Activated naive CD8-positive, alpha-beta T cell (primary cell): ENCODE results near the gene PIEZO1.

Experiments used
- H3K27ac Mint-ChIP-seq: one replicate; pipeline ENCODE4 v1.8.0; 2021; ENCODE audit warnings: mixed read lengths
- H3K27me3 Mint-ChIP-seq: one replicate; pipeline ENCODE4 v1.8.0; 2021; ENCODE audit warnings: mixed read lengths
- H3K36me3 Mint-ChIP-seq: one replicate; pipeline ENCODE4 v1.8.0; 2021; ENCODE audit warnings: mixed read lengths
- H3K4me1 Mint-ChIP-seq: one replicate; pipeline ENCODE4 v1.8.0; 2021; ENCODE audit warnings: low read depth, mixed read lengths
- H3K4me3 Mint-ChIP-seq: one replicate; pipeline ENCODE4 v1.8.0; 2021; ENCODE audit warnings: mild to moderate bottlenecking, mixed read lengths
- H3K9me3 Mint-ChIP-seq: one replicate; pipeline ENCODE4 v1.8.0; 2021; ENCODE audit warnings: low read depth, mixed read lengths

PIEZO1 gene

GRCh38 chr16:88752386-88753002 lies 32.5 kb downstream of the PIEZO1 start:
- Mint-ChIP-seq H3K27ac (no peak overlapping the region), H3K4me3 (no peak overlapping the region), H3K27me3 (no peaks in the 10 kb centered on the region), H3K36me3 (no peaks in the 10 kb centered on the region), H3K4me1 (peaks cover 2% of the 10 kb centered on the region), H3K9me3 (no peaks in the 10 kb centered on the region)

GRCh38 chr16:88750854-88751253 lies 34.2 kb downstream of the PIEZO1 start:
- no peak overlapping the region for H3K27ac Mint-ChIP-seq
- H3K36me3 Mint-ChIP-seq: no peaks in the 10 kb centered on the region
- no peak overlapping the region for H3K4me3 Mint-ChIP-seq
- H3K27me3 Mint-ChIP-seq: no peaks in the 10 kb centered on the region
- peaks cover 7% of the 10 kb centered on the region for H3K4me1 Mint-ChIP-seq
- no peaks in the 10 kb centered on the region for H3K9me3 Mint-ChIP-seq

- H3K27me3 Mint-ChIP-seq: no peaks in the 10 kb centered on the region
- H3K9me3 Mint-ChIP-seq: no peaks in the 10 kb centered on the region
- H3K4me3 Mint-ChIP-seq: no peak overlapping the region
- no peak overlapping the region for H3K27ac Mint-ChIP-seq
- no peaks in the 10 kb centered on the region for H3K36me3 Mint-ChIP-seq
- peaks cover 14% of the 10 kb centered on the region for H3K4me1 Mint-ChIP-seq
Observed at GRCh38 chr16:88749358-88749757, 35.7 kb downstream of the PIEZO1 start.

- no peaks in the 10 kb centered on the region for H3K27me3 Mint-ChIP-seq
- H3K36me3 Mint-ChIP-seq: no peaks in the 10 kb centered on the region
- H3K27ac Mint-ChIP-seq: no peak overlapping the region
- peaks cover 23% of the 10 kb centered on the region for H3K4me1 Mint-ChIP-seq
- no peaks in the 10 kb centered on the region for H3K9me3 Mint-ChIP-seq
- H3K4me3 Mint-ChIP-seq: no peak overlapping the region
Observed at GRCh38 chr16:88748364-88748763, 36.7 kb downstream of the PIEZO1 start.

GRCh38 chr16:88747588-88748301 lies 37.3 kb downstream of the PIEZO1 start:
- no peaks in the 10 kb centered on the region for H3K27me3 Mint-ChIP-seq
- H3K4me3 Mint-ChIP-seq: no peak overlapping the region
- H3K36me3 Mint-ChIP-seq: no peaks in the 10 kb centered on the region
- H3K9me3 Mint-ChIP-seq: no peaks in the 10 kb centered on the region
- peaks cover 23% of the 10 kb centered on the region for H3K4me1 Mint-ChIP-seq
- no peak overlapping the region for H3K27ac Mint-ChIP-seq

GRCh38 chr16:88746506-88746905 lies 38.5 kb downstream of the PIEZO1 start:
- Mint-ChIP-seq H3K4me1 (peaks cover 23% of the 10 kb centered on the region), H3K27me3 (no peaks in the 10 kb centered on the region), H3K27ac (no peak overlapping the region), H3K36me3 (no peaks in the 10 kb centered on the region), H3K9me3 (no peaks in the 10 kb centered on the region), H3K4me3 (no peak overlapping the region)

GRCh38 chr16:88744577-88745521 lies 40.2 kb downstream of the PIEZO1 start:
- H3K27me3 Mint-ChIP-seq: no peaks in the 10 kb centered on the region
- peaks cover 23% of the 10 kb centered on the region for H3K4me1 Mint-ChIP-seq
- H3K36me3 Mint-ChIP-seq: no peaks in the 10 kb centered on the region
- no peak overlapping the region for H3K4me3 Mint-ChIP-seq
- no peaks in the 10 kb centered on the region for H3K9me3 Mint-ChIP-seq
- H3K27ac Mint-ChIP-seq: no peak overlapping the region

- H3K27ac Mint-ChIP-seq: no peak overlapping the region
- H3K27me3 Mint-ChIP-seq: no peaks in the 10 kb centered on the region
- no peak overlapping the region for H3K4me3 Mint-ChIP-seq
- no peaks in the 10 kb centered on the region for H3K36me3 Mint-ChIP-seq
- H3K4me1 Mint-ChIP-seq: peaks cover 23% of the 10 kb centered on the region
- H3K9me3 Mint-ChIP-seq: no peaks in the 10 kb centered on the region
Observed at GRCh38 chr16:88743693-88744576, 41.1 kb downstream of the PIEZO1 start.

GRCh38 chr16:88742896-88743605 lies 42.0 kb downstream of the PIEZO1 start:
- Mint-ChIP-seq H3K27ac (no peak overlapping the region), H3K4me1 (peaks cover 23% of the 10 kb centered on the region), H3K4me3 (no peak overlapping the region), H3K9me3 (no peaks in the 10 kb centered on the region), H3K36me3 (no peaks in the 10 kb centered on the region), H3K27me3 (no peaks in the 10 kb centered on the region)

- Mint-ChIP-seq H3K27me3 (no peaks in the 10 kb centered on the region), H3K4me1 (peaks cover 21% of the 10 kb centered on the region), H3K9me3 (no peaks in the 10 kb centered on the region), H3K36me3 (no peaks in the 10 kb centered on the region), H3K4me3 (no peak overlapping the region), H3K27ac (no peak overlapping the region)
Observed at GRCh38 chr16:88741368-88741767, 43.7 kb downstream of the PIEZO1 start.

- H3K4me3 Mint-ChIP-seq: no peak overlapping the region
- H3K4me1 Mint-ChIP-seq: peaks cover 16% of the 10 kb centered on the region
- no peaks in the 10 kb centered on the region for H3K9me3 Mint-ChIP-seq
Observed at GRCh38 chr16:88740727-88741055, 44.3 kb downstream of the PIEZO1 start.

GRCh38 chr16:88739977-88740726 lies 44.9 kb downstream of the PIEZO1 start:
- no peaks in the 10 kb centered on the region for H3K9me3 Mint-ChIP-seq
- no peaks in the 10 kb centered on the region for H3K36me3 Mint-ChIP-seq
- no peak overlapping the region for H3K27ac Mint-ChIP-seq
- H3K4me1 Mint-ChIP-seq: peaks cover 13% of the 10 kb centered on the region
- H3K27me3 Mint-ChIP-seq: no peaks in the 10 kb centered on the region
- no peak overlapping the region for H3K4me3 Mint-ChIP-seq

More at GRCh38 chr16:88740727-88741055, 44.3 kb downstream of the PIEZO1 start:
- no peaks in the 10 kb centered on the region for H3K36me3 Mint-ChIP-seq
- H3K27ac Mint-ChIP-seq: no peak overlapping the region
- no peaks in the 10 kb centered on the region for H3K27me3 Mint-ChIP-seq

GRCh38 chr16:88739139-88739976 lies 45.7 kb downstream of the PIEZO1 start:
- Mint-ChIP-seq H3K4me1 (peaks cover 8% of the 10 kb centered on the region), H3K36me3 (no peaks in the 10 kb centered on the region), H3K27me3 (no peaks in the 10 kb centered on the region), H3K4me3 (no peak overlapping the region), H3K9me3 (no peaks in the 10 kb centered on the region), H3K27ac (no peak overlapping the region)
